NCI-H446 (cell line): ENCODE data around the gene SH3D19.
"Not testable (repeated sequence)": the region's sequence is repeated elsewhere in the genome, so short reads cannot be mapped to it uniquely, and the experiment has no call there.

Experiments
- DNase-seq, 2 experiments: peaks; one replicate each; lab custom pipeline; 2025; lab: John Stamatoyannopoulos, UW

The SH3D19 gene

GRCh38 chr4:151321586-151321985 is 3.8 kb downstream of the SH3D19 start:
- no peak for DNase-seq

- no peak for DNase-seq
Measured at GRCh38 chr4:151319490-151319889, 5.9 kb downstream of the SH3D19 start.

GRCh38 chr4:151318307-151319006 is 6.9 kb downstream of the SH3D19 start:
- no peak for DNase-seq

- DNase-seq = no peak
Measured at GRCh38 chr4:151316645-151317044, 8.8 kb downstream of the SH3D19 start.

- no peak for DNase-seq
Measured at GRCh38 chr4:151315212-151315886, 10.1 kb downstream of the SH3D19 start.

- DNase-seq = no peak
Measured at GRCh38 chr4:151314479-151314878, 10.9 kb downstream of the SH3D19 start.

- DNase-seq = no peak
Measured at GRCh38 chr4:151314010-151314355, 11.4 kb downstream of the SH3D19 start.

GRCh38 chr4:151313306-151314009 is 11.9 kb downstream of the SH3D19 start:
- DNase-seq = no peak

- no peak for DNase-seq
Measured at GRCh38 chr4:151310124-151310728, 15.2 kb downstream of the SH3D19 start.

GRCh38 chr4:151304755-151305154 is 20.6 kb downstream of the SH3D19 start:
- DNase-seq = no peak

GRCh38 chr4:151304226-151304625 is 21.2 kb downstream of the SH3D19 start:
- no peak for DNase-seq

GRCh38 chr4:151302432-151302831 is 23.0 kb downstream of the SH3D19 start:
- no peak for DNase-seq

- DNase-seq = no peak
Measured at GRCh38 chr4:151297170-151297569, 28.2 kb downstream of the SH3D19 start.

GRCh38 chr4:151296227-151296626 is 29.2 kb downstream of the SH3D19 start:
- DNase-seq = no peak

- DNase-seq = no peak
Measured at GRCh38 chr4:151294833-151295496, 30.4 kb downstream of the SH3D19 start.

GRCh38 chr4:151292038-151292437 is 33.4 kb downstream of the SH3D19 start:
- DNase-seq = no peak

- DNase-seq = no peak
Measured at GRCh38 chr4:151291485-151291884, 33.9 kb downstream of the SH3D19 start.

- DNase-seq = no peak
Measured at GRCh38 chr4:151287409-151287808, 38.0 kb downstream of the SH3D19 start.

- no peak for DNase-seq
Measured at GRCh38 chr4:151284534-151285245, 40.7 kb downstream of the SH3D19 start.

GRCh38 chr4:151276787-151277562 is 48.4 kb downstream of the SH3D19 start, which contains the start of gene PRSS48:
Gene PRSS48 (plus strand): TSS chr4:151277161. CDS start chr4:151277173, 12 bp downstream.
- peak in 1 of 2 experiments; percentile 3 for DNase-seq

- not testable (repeated sequence) for DNase-seq
Measured at GRCh38 chr4:151268905-151269304, 56.5 kb downstream of the SH3D19 start.
